GM18873 (cell line): ENCODE data around the gene CHERP.
"Not testable (repeated sequence)": the region's sequence is repeated elsewhere in the genome, so short reads cannot be mapped to it uniquely, and the experiment has no call there.

Experiments used
- ATAC-seq: cut with Tn5 transposase; IDR thresholded peaks from one replicate; pipeline ENCODE4 v1.9.1; 2021; ENCODE audit warnings: mild to moderate bottlenecking, moderate library complexity, moderate number of reproducible peaks; ENCODE audit not compliant: unreplicated experiment, low FRiP score

The CHERP gene

GRCh38 chr19:16495982-16496612, 46.1 kb downstream of the CHERP start, which contains the start of the genes C19orf44 and CALR3:
C19orf44 (plus strand) TSS chr19:16496394; CDS start chr19:16500793, 4,399 bp downstream.
CALR3 (minus strand) TSS chr19:16496167; CDS start chr19:16496129, 38 bp downstream.
- peak; percentile 97 for ATAC-seq

DNA sequence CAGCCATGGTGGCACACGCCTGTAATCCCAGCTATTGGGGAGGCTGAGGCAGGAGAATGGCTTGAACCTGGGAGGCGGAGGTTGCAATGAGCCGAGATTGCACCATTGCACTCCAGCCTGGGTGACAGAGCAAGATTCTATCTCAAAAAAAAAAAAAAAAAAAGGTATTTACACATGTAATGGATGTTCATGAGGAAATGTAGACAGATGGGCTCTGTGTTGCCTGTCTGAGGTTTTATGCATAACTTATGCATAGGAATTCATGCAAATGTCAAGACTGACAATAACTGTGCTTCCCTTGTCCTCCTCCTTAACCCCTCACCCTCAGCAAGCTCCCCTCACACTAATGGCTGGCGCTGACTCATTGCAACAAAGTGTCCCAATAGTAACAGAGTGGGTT, 55.8 kb downstream of the CHERP start:
- ATAC-seq, result not testable (repeated sequence)

DNA sequence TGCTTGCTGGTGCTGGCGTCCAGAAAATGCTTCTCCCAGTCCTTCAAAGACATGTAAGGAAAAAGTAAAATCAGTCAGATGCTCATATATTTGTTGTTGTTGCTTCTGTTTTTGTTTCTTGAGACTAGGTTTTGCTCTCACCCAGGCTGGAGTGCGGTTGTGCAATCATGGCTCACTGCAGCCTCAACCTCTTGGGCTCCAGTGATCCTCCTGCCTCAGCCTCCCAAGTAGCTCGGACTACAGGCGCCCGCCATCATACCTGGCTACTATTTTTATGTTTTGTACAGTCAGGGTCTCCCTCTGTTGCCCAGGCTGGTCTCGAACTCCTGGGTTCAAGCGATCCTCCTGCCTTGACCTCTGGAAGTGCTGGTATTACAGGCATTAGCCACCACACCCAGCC, 59.5 kb downstream of the CHERP start:
- ATAC-seq, result no peak

GRCh38 chr19:16477311-16477710, 64.9 kb downstream of the CHERP start:
- no peak for ATAC-seq

- no peak for ATAC-seq
Observed at GRCh38 chr19:16476401-16476800, 65.8 kb downstream of the CHERP start.

DNA sequence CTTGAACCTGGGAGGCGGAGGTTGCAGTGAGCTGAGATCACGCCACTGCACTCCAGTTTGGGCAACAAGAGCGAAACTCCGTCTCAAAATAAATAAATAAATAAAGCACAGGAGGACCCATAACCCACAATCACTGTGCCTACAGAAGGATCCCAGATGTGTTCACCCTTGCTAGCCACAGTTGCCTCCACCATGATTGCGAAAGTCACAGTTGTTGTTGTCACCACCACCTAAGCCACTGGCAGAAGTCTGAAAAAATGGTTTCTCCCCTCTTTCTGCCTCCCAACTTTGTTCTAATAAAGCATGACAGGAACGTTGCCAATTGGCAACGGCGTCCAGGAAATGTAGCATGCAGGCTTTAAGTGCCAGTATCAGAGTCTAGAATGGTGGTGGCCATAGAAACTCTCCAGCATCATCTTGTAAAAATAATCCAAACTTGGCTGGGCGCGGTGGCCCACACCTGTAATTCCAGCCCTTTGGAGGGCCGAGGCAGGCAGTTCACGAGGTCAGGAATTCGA, 68.3 kb downstream of the CHERP start:
- no peak for ATAC-seq

GRCh38 chr19:16472992-16473391, 69.2 kb downstream of the CHERP start:
- no peak for ATAC-seq

DNA sequence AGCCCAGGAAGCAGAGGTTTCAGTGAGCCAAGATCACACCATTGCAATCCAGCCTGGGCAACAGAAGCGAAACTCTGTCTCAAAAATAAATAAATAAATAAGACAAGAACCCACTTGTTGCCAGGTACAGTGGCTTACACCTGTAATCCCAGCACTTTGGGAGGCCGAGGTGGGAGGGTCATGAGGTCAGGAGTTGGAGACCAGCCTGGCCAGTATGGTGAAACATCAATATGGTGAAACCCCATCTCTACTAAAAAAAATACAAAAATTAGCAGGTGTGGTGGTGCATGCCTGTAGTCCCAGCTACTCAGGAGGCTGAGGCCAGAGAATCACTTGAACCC, 69.7 kb downstream of the CHERP start:
- ATAC-seq, result not testable (repeated sequence)

- ATAC-seq, result peak; percentile 15
Observed at GRCh38 chr19:16470911-16471811, 71.1 kb downstream of the CHERP start.

DNA sequence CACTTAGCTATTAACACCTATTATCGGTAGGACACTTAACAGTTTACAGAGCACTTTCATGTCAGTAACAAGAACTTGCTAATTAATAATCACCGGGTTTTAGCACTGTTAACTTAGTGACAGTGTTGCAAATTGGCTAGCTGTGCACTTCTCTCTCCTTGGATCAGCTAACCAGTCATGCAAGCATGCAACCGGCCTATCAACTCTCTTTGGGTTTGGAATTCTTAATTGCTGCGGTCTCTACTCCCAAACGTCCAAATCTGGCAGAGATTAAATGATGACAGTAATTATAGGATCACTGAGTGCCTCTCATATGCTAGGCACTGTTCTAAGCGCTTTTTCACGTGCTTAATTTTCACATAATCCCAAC, 71.7 kb downstream of the CHERP start:
- ATAC-seq, result no peak
